Upper lobe of right lung (tissue), 1 donor: ENCODE measurements around the gene NMT2. TPM values are rescaled to one million over a fixed set of nuclear protein-coding genes. Genes with fewer than 3 reads are reported as not detected.

ENCODE experiments used
- ATAC-seq: fragments of 200-7000 bp; cut with Tn5 transposase; one replicate; pipeline ENCODE4 v1.9.1; 2020; ENCODE audit warnings: mild to moderate bottlenecking, moderate library complexity
- DNase-seq: peaks from one replicate; pipeline ENCODE4 v3.0.0-alpha.2; 2020
- H3K27ac ChIP-seq: fragments of 200-600 bp; one replicate; pipeline ENCODE4 v1.8.0; 2022
- H3K27me3 ChIP-seq: fragments of 200-600 bp; one replicate; pipeline ENCODE4 v1.8.0; 2022; ENCODE audit warnings: mild to moderate bottlenecking
- H3K36me3 ChIP-seq: fragments of 200-600 bp; one replicate; pipeline ENCODE4 v1.8.0; 2022
- H3K4me1 ChIP-seq: fragments of 200-600 bp; one replicate; pipeline ENCODE4 v1.8.0; 2022
- H3K4me3 ChIP-seq: fragments of 200-600 bp; one replicate; pipeline ENCODE4 v1.8.0; 2022; ENCODE audit warnings: mild to moderate bottlenecking
- H3K9me3 ChIP-seq: fragments of 200-600 bp; one replicate; pipeline ENCODE4 v1.8.0; 2022
- intact Hi-C: fragments of 100-400 bp; cut with DNase I; formaldehyde crosslinking; loops from one replicate; pipeline ENCODE4 v1.11.0; 2022
- total RNA-seq: library from RNA; stranded (reverse); fragmentation: NEBNext Ultra II Directional; extraction: Animal tissue kit (Norgen Biotek cat#: 25700); gene quantifications from one replicate; pipeline ENCODE4 v1.2.1, GENCODE V29; 2021
- TF ChIP-seq, protein P1 (sequence below): fragments of 200-600 bp; IDR thresholded peaks from one replicate; pipeline ENCODE4 v1.8.0; 2022; ENCODE audit warnings: antibody characterized with exemption
- donor health status: DM: no; HTN: yes; CAD: no; lungs with severe emphysema.

The NMT2 gene
- total RNA-seq, 1 donor from 2014 or later: 12.4 TPM

GRCh38 chr10:15124190-15124589, 44.3 kb downstream of the NMT2 start:
- ATAC-seq (no peak), DNase-seq (no peak)
- Histone ChIP-seq H3K27ac (no peak overlapping the region), H3K9me3 (no peaks in the 10 kb centered on the region), H3K36me3 (peaks cover 42% of the 10 kb centered on the region), H3K4me3 (no peak overlapping the region), H3K27me3 (no peaks in the 10 kb centered on the region), H3K4me1 (no peaks in the 10 kb centered on the region)
- TF ChIP-seq, protein P1, sequence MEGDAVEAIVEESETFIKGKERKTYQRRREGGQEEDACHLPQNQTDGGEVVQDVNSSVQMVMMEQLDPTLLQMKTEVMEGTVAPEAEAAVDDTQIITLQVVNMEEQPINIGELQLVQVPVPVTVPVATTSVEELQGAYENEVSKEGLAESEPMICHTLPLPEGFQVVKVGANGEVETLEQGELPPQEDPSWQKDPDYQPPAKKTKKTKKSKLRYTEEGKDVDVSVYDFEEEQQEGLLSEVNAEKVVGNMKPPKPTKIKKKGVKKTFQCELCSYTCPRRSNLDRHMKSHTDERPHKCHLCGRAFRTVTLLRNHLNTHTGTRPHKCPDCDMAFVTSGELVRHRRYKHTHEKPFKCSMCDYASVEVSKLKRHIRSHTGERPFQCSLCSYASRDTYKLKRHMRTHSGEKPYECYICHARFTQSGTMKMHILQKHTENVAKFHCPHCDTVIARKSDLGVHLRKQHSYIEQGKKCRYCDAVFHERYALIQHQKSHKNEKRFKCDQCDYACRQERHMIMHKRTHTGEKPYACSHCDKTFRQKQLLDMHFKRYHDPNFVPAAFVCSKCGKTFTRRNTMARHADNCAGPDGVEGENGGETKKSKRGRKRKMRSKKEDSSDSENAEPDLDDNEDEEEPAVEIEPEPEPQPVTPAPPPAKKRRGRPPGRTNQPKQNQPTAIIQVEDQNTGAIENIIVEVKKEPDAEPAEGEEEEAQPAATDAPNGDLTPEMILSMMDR: no peak
- intact Hi-C loops: no loop called here

- H3K27ac ChIP-seq: no peak overlapping the region
- intact Hi-C loops: no loop called here
- TF ChIP-seq, protein P1: no peak
Observed at GRCh38 chr10:15123749-15124184, 44.7 kb downstream of the NMT2 start.

GRCh38 chr10:15122477-15123030, 45.9 kb downstream of the NMT2 start:
- no peak for DNase-seq

More at GRCh38 chr10:15123749-15124184, 44.7 kb downstream of the NMT2 start:
- DNase-seq: no peak
- Histone ChIP-seq H3K36me3 (peaks cover 41% of the 10 kb centered on the region), H3K9me3 (no peaks in the 10 kb centered on the region), H3K27me3 (no peaks in the 10 kb centered on the region), H3K4me3 (no peak overlapping the region), H3K4me1 (no peaks in the 10 kb centered on the region)
- no peak for ATAC-seq

DNA sequence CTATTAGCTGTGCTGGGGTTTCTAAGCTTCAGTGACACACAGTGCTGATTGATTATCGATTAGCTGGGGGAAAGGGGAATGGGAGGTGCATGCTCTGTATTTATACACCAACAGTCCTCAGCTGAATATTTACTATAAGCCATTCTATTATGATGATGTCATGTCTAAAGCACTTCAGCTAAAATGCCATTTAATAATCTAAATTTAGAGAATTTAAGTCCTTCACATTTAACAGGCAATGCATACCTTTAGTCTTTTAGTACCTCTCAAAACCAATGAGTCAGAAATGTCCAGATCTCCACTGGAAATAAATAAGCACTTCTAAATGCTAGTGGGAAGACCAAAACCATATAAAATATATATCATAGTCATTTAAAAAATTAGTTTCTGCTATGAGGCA, 46.8 kb downstream of the NMT2 start:
- no peaks in the 10 kb centered on the region for H3K4me1 ChIP-seq
- intact Hi-C loops: no loop called here
- peaks cover 31% of the 10 kb centered on the region for H3K36me3 ChIP-seq
- H3K4me3 ChIP-seq: no peak overlapping the region
- no peaks in the 10 kb centered on the region for H3K9me3 ChIP-seq
- no peak for ATAC-seq
- H3K27ac ChIP-seq: no peak overlapping the region
- DNase-seq: no peak
- no peaks in the 10 kb centered on the region for H3K27me3 ChIP-seq
- TF ChIP-seq, protein P1: no peak

More at GRCh38 chr10:15122477-15123030, 45.9 kb downstream of the NMT2 start:
- H3K9me3 ChIP-seq: no peaks in the 10 kb centered on the region
- intact Hi-C loops: no loop called here
- no peak overlapping the region for H3K4me3 ChIP-seq
- TF ChIP-seq, protein P1: no peak
- no peak overlapping the region for H3K27ac ChIP-seq
- no peak for ATAC-seq
- H3K36me3 ChIP-seq: peaks cover 32% of the 10 kb centered on the region
- H3K27me3 ChIP-seq: no peaks in the 10 kb centered on the region
- H3K4me1 ChIP-seq: no peaks in the 10 kb centered on the region

- Histone ChIP-seq H3K36me3 (peaks cover 23% of the 10 kb centered on the region), H3K9me3 (no peaks in the 10 kb centered on the region), H3K27ac (no peak overlapping the region), H3K27me3 (no peaks in the 10 kb centered on the region), H3K4me3 (no peak overlapping the region), H3K4me1 (no peaks in the 10 kb centered on the region)
- TF ChIP-seq, protein P1: no peak
- DNase-seq (no peak), ATAC-seq (no peak)
- intact Hi-C loops: no loop called here
Observed at GRCh38 chr10:15120523-15120922, 48.0 kb downstream of the NMT2 start.

DNA sequence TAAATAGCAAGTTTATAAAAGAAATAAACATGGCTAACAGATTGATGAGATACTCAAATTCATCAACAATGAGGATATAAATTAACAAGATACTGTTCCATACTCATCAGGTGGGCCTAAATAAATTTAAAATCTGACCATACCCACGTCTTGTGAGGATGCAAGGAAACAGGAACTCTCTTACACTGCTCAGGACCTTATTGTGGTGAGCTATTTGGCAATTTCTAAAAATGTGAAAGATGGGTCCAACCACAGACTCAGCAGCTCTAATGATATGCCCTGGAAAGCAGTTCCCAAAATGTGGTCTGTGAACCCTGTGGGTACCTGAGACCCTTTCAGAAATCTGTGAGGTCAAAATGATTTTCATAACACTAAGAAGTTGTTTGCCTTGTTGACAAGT, 49.9 kb downstream of the NMT2 start:
- Histone ChIP-seq H3K4me3 (no peak overlapping the region), H3K36me3 (peaks cover 21% of the 10 kb centered on the region)

More for the DNA sequence above, 49.9 kb downstream of the NMT2 start:
- Histone ChIP-seq H3K4me1 (no peaks in the 10 kb centered on the region), H3K27me3 (no peaks in the 10 kb centered on the region), H3K27ac (no peak overlapping the region), H3K9me3 (no peaks in the 10 kb centered on the region)
- DNase-seq (no peak), ATAC-seq (no peak)
- intact Hi-C loops: no loop called here
- TF ChIP-seq, protein P1: no peak
